Fibroblast of skin of right biceps (primary cell): ENCODE measurements around the gene C22orf39.
"Not testable (repeated sequence)": the region's sequence is repeated elsewhere in the genome, so short reads cannot be mapped to it uniquely, and the experiment has no call there.

Experiments
- DNase-seq: peaks from one replicate; pipeline ENCODE4 v3.0.0-alpha.2; 2013

Gene C22orf39

DNA sequence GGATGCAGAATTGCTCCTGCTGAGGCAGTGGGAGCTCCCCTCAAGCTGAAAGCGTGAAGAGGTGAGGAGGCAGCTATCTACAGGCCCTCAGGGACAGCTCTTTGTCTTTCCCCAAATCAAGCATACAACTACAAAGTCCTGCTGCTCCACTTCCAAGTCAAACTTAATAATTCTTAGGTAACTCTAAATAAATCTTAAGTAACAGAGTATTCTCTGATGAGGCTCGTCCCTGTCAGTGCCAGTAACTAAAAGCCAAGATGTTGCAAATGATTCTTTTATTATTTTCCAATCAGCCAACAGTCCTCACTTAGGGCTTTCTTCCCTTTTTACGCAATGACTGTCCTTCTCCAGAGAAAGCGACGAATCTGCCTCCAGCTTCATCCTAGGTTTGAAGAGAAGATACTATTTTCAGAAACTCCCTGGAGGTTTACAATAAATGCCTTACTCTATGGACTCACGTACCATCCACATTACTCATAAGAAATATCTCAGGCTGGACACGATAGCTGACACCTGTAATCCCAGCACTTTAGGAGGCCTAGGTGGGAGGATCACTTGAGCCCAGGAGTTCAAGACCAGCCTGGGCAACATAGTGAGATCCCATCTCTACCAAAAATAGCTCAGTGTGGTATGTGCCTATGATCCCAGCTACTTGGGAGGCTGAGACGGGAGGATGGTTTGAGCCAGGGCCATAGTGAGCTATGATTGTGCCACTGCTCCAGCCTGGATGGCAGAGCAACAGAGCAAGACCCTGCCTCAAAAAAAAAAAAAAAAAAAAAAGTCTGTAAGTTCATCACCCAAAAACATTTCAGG, 3.1 kb upstream of the C22orf39 start:
- no peak for DNase-seq

DNA sequence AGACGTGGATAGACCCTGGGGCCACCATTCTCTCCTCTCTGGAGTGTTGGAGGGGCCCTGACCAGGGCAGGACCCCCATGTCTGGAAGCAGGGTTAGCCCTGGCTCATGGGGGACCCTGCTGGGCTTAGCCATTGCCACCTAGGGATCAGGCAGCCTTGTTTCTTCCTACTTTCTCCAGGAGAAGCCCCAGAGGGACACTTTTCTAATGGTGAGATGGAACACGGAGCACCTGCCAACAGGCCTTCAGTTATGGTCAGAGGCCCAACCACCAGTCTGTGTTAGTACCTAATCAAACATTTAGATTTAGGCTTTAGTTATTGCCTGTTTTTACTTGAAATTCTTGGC, 1.9 kb upstream of the C22orf39 start:
- DNase-seq = no peak

DNA sequence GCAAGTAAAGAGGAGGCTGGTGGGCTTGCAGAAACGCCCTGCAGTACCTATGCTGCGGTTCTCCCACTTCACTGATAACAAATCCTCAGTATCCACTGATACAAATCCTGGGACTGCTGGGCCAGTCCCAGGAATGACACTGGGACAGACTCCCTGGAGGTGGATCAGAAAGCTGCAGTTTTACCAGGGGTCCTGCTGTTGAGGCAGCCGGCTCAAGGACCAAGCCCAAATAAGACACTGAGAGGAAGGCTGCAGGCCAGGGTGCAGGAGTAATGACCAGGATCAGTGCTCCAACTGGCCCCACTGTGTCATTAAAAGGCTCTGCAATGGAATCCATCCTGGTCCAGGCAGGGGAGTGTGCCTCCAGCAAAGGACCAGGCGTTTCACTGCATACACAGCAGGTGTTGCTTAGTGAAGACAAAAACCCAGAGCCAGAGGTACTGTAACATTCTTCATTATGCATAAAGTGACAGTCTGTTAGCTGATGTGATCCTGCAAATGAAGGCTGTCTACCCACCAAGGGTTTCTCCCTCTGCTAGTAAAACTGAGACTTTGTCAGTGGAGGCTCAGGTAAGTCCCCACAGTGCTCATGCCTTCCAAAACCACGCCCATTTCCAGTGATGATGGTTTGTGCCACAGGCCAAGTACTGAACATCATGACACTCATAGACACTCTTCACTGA, 1.4 kb upstream of the C22orf39 start:
- no peak for DNase-seq

DNA sequence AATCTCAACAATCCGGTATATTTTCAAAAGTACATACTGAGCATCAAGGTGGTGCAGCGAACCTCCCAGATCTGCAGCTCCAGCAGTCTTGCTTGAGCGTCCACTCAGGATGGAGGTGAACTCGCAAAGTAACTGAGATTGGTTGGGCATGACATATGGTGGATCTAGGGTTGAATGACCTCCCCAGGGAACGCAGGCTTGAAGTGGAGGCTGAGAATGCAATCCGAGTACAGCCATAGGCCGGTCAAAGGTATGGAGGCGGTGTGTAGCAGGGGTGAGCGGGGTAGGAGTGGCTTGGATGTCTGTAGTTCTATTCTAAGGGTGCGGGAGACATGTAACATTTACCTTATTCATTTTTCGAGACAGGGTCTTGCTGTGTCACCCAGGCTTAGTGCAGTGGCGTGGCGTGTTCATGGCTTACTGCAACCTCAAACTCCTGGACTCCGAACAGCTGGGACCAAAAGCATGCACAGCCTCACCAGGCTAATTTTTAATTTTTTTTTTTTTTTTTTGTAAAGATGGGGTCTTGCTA, 631 bp upstream of the C22orf39 start:
- DNase-seq = peak; percentile 72

DNA sequence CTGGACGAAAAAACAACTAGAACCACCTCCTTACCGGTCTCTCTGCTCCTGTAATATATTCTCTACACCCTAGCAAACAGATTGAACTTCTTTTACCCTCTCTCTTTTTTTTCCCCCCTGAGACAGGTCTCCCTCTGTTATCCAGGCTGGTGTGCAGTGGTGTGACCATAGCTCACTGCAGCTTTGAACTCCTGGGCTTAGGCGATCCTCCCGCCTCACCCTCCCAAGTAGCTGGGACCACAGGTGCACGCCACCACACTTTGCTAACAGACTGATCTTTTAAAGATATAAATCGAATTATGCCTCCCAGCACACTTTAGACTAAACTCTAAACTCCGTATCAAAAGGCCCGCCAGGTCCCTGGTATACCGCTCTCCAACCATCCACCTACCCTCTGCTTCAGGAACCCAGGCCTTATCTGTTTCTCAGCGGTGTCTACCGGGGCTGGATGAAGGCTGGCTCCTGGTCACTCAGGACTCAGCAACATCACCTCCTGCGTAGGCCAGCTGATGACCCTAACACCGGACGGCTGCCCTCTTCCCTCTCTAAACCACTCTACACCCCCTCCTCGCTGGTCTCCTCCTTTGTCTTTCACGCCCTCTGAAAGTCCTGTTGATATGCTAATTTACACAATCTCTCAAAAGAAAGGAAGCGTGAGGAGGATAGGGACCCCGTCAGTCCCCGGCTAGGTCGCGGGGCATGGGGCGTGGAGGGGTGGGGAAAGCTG, 745 bp downstream of the C22orf39 start:
- DNase-seq = no peak

DNA sequence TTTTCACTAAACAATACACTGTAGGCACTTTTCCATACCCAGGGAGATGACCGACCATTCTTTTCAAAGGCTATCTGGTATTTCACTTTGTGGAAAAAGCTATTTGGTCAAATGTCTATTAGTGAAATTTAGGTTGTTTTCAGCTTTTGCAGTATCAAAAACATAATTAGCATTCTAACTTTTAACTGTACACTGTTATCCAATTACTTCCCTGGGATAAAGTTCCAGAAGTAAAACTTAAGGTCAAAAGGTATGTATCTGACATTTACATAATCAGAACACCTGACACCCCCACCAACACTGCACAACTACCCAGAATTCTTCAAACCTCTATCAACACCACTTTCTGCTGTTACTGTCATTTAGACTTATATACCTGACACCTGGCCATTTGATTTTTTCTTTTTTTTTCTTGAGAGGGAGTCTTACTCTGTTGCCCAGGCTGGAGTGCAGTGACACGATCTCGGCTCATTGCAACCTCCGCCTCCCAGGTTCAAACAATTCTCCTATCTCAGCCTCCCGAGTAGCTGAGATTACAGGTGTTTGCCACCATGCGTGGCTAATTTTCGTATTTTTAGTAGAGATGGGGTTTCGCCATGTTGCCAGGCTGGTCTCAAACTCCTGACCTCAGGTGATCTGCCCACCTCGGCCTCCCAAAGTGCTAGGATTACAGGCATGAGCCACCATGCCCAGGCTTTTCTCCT, 2.1 kb downstream of the C22orf39 start:
- DNase-seq = not testable (repeated sequence)

DNA sequence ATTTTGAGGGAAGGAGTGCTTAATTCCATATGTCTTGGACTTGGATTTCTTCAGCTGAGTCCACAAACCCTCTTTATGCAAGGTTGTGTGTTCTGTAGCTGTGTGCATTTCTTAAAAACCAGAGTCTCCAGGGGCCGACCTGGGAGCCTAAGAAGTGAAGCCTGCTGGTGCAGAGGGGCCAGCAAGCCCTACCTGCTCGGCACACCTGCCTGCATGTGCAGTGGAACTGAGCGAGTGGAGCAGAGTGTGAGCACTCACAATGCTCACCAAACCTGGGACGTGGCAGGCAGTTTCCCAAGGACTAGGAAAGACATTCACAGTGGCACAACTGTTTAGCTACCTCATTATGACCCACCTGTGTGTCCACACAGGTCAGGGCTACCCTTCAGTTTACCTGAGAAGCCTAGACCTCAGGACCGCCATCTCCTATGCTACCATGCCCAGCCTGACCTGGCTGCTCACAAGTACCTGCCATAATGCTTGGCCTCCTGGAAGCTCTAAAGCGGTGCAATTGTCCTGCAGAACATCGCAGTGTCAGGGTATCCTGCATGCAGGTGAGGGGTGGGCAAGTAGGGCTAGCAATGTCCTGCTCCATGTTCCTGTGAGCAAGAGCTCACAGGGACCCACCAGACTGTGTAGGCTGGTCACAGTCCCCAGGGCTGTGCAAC, 3.8 kb downstream of the C22orf39 start:
- no peak for DNase-seq

DNA sequence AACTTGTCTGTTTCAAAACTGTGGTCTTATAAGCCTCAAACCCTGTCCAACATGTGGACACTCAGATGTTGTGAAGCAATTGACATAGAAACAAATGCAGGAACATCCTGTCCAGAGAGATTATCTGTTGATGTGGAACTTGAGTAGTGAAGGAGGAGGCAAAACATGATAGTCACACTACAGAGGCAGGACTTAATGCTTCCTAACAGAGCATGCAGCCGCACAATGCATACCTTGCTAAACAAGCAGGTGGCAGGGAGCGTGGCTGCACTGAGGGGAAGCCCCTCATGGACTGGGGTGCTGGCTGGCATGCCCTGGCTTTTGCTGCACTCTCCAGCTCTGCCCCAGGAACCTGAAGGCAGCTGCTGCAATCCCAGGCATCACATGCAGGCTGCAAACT, 5.3 kb downstream of the C22orf39 start:
- DNase-seq = no peak

DNA sequence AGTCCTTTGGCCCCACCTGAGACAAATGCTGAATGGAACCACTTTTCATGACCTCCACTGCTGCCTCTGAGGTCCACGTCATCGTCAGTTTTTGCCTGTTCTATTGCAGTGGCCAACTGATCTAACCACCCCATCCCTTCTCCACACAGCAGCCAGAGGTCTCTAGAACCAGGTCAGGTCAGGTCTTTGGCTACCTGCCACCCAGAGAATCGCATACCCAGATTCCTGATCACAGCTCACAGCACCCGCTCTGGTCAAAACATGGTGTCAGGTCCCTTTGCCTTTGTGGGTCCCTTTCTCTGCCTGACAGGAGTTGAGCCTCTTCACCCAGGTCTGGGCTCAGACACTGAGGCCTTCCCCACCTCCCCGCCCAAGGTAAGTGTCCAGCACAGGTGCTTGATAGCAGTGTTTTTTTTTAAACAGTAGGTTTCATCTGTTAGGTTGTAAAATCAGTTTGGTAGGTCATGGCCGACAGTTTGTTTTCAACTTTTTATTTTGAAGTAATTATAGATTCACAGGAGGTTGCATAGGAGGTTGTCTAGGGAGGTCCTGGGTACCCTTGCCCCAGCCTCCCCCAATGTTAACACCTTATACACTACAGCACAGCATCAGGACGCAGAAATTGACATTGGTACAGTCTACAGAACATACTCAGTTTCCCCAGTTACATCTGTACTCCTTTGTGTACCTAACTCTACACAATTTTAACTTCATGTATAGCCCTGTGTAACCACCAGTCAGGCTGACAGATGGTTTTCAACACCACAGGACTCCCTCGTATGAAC, 6.9 kb downstream of the C22orf39 start:
- DNase-seq = no peak

DNA sequence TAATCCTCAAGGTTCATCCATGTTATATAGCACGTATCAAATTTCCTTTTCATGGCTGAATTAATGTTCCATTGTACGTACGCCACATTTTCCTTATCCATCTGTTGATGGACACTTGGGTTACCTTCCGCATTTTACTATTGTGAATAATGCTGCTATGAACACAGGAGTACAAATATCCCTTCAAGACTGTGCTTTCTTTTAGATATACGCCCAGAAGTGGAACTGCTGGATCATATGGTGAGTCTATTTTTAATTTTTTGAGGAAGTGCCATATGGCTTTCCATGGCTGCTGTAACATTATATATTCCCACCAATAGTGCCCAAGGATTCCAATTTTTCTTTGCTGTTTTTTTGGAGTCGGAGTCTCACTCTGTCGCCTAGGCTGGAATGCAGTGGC, 9.2 kb downstream of the C22orf39 start:
- no peak for DNase-seq

DNA sequence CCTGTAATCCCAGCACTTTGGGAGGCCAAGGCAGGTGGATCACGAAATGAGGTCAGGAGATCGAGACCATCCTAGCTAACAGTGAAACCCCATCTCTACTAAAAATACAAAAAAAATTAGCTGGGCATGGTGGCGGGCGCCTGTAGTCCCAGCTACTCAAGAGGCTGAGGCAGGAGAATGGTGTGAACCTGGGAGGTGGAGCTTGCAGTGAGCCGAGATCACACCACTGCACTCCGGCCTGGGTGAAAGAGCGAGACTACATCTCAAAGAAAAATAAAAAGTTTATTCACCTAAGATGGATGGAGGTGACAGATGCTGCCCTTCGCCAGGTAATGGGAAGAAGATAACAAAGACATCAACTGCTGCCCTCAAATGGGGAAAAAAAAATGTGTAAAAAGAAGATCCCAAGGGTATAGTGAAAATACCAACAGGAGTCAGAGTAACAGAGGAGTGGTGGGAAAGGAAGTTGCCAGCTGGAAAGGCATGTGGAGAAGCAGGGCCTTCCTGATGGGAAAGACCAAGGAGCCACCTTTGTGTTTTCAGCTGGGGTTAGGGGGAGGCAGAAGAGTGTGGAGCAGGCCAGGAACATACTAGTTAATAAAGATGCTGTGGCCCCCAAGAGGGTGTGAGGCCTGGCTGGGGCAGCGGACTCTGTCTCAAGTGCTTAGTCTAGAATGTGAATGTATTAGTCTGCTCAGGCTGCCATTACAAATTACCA, 10.9 kb downstream of the C22orf39 start:
- DNase-seq = not testable (repeated sequence)

DNA sequence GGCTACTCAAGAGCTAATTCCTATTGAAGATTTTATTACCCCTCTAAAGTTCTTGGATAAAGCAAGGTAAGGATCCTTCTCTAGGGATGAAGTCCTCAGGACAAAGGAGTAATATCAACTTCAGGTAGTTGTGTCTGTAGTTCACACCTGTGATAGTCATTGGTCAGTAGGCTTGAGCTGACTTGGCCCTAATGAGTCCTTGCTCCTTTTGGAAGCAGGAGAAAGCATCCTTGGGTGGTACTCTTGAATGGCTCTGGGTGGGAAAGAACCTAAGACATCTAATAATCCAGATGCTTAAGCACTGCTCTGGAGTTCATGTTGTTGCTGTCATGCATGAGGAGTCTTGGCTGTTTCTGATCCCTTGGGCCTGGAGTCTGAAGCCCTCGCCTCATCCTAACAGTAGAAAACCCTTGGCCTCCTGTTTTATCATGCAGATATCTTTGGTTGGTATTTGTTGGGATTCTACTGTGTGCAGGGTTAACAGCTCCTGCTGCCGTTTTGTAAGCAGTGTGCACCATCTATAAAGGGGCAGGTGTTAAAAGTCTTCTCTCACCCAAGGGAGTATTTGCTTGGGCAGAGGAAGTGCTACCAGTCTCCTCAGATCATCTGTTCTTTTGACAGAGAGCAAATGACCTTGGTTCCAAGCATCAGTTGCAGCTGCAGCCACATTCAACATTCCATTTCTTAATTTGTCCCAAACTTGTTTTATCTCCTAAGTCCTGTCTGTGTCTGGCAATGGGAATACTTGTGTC, 12.5 kb downstream of the C22orf39 start:
- no peak for DNase-seq

DNA sequence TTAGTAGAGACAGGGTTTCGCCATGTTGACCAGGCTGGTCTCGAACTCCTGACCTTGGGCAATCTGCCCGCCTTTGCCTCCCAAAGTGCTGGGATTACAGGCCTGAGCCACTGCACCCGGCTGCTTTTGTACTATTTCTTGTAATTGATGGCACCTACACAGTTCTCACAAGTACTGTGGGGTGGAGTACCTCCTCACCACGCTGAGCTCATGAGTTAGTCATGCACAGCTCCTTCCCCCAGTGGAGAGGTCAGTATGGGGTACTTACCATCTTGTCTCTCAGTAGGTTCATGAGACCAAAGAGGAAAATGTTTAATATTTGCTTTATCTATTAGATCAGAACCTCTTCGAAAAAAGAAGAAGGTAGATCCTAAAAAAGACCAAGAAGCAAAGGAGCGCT, 13.1 kb downstream of the C22orf39 start:
- DNase-seq = no peak

DNA sequence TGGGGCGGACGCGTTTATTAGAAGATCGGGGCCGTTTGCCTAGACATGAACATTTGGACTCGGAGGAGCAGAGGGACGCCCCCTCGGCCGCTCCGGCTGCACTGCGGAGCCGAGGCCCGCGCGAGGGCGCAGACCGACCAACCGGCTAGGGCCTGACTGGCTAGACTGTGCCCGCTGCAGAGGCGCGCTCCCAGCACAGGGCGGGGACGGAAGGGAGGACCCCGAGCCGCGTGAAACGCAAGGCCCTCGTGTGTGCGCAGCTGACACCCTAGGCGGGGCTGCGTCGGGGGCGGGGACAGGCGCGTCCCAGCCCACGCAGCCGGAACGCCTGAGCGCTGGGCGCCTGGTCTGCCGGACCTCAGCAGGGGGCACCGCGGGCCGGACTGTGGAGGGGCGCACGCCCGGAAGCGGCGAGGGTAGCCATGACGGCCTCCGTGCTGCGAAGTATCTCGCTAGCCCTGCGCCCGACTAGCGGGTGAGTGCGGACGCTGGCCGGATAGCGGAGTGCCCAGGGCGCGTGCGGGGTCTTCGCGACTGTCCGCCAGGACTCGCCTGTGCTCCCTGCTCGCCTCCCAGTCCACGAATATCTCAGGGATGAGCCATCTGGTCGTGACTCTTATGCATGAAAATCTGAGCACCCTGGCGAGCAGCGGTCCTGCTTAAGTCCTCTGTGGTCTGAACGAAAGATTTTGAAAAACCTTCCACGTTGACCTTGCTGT, 15.2 kb downstream of the C22orf39 start, which contains the start of gene MRPL40:
TSS of gene MRPL40 (plus strand) at position 413 of the 719 bp plus-strand sequence. CDS start at position 423, 10 bp downstream.
- DNase-seq = peak; percentile 94

DNA sequence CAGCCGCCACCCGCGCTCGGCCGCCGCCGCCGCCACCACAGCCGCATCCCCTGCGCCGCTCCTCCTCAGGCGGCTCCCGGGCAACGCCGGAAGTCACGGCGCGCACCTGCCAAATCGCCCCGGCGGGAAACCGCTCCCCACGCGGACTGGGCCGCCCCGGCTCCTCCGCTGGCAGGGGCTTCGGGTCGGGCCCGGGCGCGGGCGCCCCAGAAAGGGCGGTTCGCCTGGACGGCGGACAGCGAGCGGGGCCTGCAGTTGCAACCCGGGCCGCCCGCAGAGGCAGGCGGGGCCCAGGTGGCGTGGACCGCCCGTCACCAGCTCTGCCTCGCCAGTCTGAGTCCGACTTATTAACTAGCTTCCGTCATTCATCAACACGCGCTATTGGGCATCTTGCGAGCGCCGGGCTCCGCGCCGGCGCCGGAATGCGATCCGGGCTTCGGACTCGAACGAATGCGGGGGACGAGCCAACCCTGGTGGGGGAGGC, 15.8 kb downstream of the C22orf39 start, which contains the start of gene HIRA:
TSS of gene HIRA (minus strand) at position 85 of the 484 bp plus-strand sequence. CDS start 257 bp downstream, outside the sequence.
- DNase-seq = peak; percentile 78

DNA sequence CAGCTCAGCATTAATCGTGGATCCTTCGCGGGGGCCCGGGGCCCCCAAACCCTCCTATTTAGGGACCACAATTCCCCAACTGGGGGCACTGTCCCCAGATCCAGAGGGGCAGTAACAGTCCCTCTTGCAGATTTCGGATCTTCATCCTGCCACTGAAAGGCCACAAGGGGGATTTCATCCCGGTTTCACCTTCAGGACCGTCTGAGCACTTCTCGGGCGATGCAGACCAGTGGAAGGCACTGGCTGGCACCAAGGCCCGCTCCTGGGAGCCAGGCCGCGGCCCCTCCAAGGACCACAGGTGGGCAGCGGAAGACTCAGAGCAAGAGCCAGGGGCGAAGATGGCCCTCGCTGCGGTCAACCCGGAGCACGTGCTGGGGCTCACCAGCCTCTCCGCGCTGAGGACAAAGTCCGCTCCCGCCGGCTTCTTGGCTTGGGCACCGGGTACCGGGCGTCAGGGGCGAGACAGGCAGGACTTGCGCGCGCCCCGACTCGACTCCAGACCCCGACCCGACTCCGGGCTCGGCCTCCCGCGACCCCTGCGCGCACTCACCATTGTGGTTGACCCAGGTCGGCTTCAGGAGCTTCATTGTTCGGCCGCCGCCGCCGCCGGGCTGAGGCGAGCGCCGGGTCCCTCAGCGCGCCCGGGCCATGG, 16.5 kb downstream of the C22orf39 start:
- peak; percentile 30 for DNase-seq

DNA sequence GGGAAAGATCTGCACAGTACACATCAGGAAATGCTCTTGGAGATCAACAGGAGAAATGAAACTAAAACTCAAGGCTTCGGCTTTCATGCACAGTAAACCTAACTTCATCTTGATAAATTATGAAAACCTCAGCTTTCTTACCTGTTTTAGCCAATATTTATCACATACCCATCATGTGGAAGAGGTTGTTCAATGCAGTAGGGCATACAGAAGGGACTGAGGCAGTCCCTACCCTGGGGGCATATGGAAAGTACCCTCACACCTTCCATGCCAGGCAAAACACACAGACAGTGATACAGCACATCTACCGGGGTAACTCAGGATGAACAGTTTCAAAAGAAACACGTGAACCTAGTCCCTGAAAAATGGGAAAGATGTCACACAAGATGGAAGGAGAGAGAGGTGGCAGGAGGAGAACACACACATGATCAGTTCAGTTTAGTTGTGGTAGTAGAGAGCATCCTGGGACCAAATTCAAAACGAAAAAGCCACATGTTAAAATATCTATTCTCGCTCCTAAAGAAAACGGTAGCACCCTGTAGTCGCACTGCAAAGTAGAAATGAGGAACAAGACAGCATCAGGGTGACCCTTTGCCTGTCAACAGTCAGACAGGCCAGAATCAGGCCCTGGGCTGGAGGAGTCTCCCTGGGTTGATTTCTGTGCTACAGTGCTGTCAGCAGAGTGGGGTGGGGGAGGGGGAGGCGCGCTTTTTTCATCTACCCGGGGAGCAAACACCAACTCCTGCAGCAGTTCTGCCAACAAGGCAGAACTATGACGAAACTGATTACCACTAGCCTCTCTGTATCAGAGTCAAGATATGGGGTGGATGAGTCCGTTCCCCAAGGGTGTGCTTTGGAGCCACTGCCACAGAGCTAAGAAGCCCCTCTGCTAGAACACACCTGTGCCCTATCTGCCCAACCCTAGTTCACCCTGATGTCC, 17.3 kb downstream of the C22orf39 start:
- peak; percentile 73 for DNase-seq
